ENCODE measurements around the gene TYMP.

DNA sequence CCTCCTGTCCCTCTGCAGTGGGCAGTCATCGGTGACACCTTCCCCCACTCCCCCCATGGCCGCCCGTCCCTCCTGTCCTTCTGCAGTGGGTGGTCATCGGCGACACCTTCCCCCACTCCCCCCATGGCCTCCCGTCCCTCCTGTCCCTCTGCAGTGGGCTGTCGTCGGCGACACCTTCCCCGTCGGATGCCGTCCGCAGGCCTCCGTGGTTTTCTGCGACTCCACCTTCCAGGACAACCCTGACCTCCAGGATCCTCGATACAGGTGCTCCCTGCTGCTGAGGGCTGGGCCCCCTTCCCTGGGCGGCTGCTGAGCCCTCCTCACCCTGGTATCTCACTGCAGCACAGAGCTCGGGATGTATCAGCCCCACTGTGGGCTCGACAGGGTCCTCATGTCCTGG, 40.9 kb downstream of the TYMP start:
- TF ChIP-seq, protein P1, sequence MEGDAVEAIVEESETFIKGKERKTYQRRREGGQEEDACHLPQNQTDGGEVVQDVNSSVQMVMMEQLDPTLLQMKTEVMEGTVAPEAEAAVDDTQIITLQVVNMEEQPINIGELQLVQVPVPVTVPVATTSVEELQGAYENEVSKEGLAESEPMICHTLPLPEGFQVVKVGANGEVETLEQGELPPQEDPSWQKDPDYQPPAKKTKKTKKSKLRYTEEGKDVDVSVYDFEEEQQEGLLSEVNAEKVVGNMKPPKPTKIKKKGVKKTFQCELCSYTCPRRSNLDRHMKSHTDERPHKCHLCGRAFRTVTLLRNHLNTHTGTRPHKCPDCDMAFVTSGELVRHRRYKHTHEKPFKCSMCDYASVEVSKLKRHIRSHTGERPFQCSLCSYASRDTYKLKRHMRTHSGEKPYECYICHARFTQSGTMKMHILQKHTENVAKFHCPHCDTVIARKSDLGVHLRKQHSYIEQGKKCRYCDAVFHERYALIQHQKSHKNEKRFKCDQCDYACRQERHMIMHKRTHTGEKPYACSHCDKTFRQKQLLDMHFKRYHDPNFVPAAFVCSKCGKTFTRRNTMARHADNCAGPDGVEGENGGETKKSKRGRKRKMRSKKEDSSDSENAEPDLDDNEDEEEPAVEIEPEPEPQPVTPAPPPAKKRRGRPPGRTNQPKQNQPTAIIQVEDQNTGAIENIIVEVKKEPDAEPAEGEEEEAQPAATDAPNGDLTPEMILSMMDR (IDR thresholded peaks at IDR 0.05; ENCODE audit: low read length) = no peak
- no peak for TF ChIP-seq EZH2 (IDR thresholded peaks at IDR 0.05; ENCODE audit: borderline replicate concordance, low read length)

Measured in OCI-LY1 (cell line).